IMR-90 (cell line): ENCODE measurements around the gene LARP1B.

Experiments
- FOS ChIP-seq: fragments of 150-350 bp; IDR thresholded peaks from 2 replicates; pipeline ENCODE4 v1.6.1; 2016; ENCODE audit warnings: low read depth, low read length
- TF ChIP-seq, protein P1 (sequence below): conservative IDR thresholded peaks from 2 replicates; pipeline ENCODE4 v1.5.1; 2012; ENCODE audit warnings: mild to moderate bottlenecking, low read depth, low read length, improper control_type of control experiment

DNA sequence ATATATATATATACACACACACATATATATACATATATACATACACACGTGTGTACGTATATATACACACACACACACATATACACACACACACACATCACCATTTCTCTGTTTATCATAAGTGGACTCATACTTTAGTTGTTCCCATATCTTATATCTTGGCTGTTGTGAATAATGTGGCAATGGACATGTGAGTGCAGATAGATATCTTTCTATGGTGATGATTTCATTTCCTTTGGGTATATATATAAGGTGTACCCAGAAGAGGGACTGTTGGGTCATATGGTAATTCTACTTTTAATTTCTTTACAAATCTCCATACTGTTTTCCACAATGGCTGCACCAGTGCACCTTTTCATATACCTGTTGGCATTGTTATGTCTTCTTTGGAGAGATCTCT is 105.9 kb downstream of the LARP1B start:
- TF ChIP-seq, protein P1, sequence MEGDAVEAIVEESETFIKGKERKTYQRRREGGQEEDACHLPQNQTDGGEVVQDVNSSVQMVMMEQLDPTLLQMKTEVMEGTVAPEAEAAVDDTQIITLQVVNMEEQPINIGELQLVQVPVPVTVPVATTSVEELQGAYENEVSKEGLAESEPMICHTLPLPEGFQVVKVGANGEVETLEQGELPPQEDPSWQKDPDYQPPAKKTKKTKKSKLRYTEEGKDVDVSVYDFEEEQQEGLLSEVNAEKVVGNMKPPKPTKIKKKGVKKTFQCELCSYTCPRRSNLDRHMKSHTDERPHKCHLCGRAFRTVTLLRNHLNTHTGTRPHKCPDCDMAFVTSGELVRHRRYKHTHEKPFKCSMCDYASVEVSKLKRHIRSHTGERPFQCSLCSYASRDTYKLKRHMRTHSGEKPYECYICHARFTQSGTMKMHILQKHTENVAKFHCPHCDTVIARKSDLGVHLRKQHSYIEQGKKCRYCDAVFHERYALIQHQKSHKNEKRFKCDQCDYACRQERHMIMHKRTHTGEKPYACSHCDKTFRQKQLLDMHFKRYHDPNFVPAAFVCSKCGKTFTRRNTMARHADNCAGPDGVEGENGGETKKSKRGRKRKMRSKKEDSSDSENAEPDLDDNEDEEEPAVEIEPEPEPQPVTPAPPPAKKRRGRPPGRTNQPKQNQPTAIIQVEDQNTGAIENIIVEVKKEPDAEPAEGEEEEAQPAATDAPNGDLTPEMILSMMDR = no peak
- TF ChIP-seq FOS = no peak
